SJSA1 (cell line): ENCODE results near the gene KRTAP1-3. TPM values are rescaled to one million over a fixed set of nuclear protein-coding genes. Genes with fewer than 3 reads are reported as not detected.
"Not testable (repeated sequence)": the region's sequence is repeated elsewhere in the genome, so short reads cannot be mapped to it uniquely, and the experiment has no call there.

Source experiments
- DNase-seq, 2 experiments: peaks; one replicate each; pipeline ENCODE4 v3.0.0-alpha.2; 2015 to 2020; ENCODE audit warnings: low spot score in 2 of 2, low read depth in 1 of 2
- H3K27ac ChIP-seq: fragments of 250-450 bp; sonication (Bioruptor Pico); 2 replicates; pipeline ENCODE4 v1.5.1; 2020; ENCODE audit warnings: mild to moderate bottlenecking, moderate library complexity
- H3K27me3 ChIP-seq: fragments of 250-450 bp; sonication (Bioruptor Pico); replicated peaks from 2 replicates; pipeline ENCODE4 v1.5.1; 2020; ENCODE audit warnings: mild to moderate bottlenecking, moderate library complexity
- H3K36me3 ChIP-seq: fragments of 250-450 bp; sonication (Bioruptor Pico); 2 replicates; pipeline ENCODE4 v1.5.1; 2020; ENCODE audit warnings: mild to moderate bottlenecking
- H3K4me1 ChIP-seq: fragments of 250-450 bp; sonication (Bioruptor Pico); replicated peaks from 2 replicates; pipeline ENCODE4 v1.6.1; 2021; ENCODE audit warnings: mild to moderate bottlenecking
- H3K4me3 ChIP-seq: fragments of 250-450 bp; sonication (Bioruptor Pico); 2 replicates; pipeline ENCODE4 v1.5.1; 2020; ENCODE audit warnings: mild to moderate bottlenecking
- H3K9me3 ChIP-seq: fragments of 250-450 bp; sonication (Bioruptor Pico); replicated peaks from 2 replicates; pipeline ENCODE4 v1.5.1; 2020; ENCODE audit warnings: mild to moderate bottlenecking
- total RNA-seq: library from RNA; depleted of rRNA; stranded (reverse); fragments of >200 nt; shearing (Covaris generic); gene quantifications from 2 replicates; pipeline ENCODE4 v1.2.3, GENCODE V29; 2014

The KRTAP1-3 gene
- total RNA-seq, 1 experiment from 2014 or later: not detected

GRCh38 chr17:41063449-41063848 is 28.8 kb upstream of the KRTAP1-3 start:
- peaks cover 6% of the 10 kb centered on the region; the same call in 1 of the 2 replicates for H3K9me3 ChIP-seq
- H3K27ac ChIP-seq: peak overlapping the region; percentile 97; the same call in 1 of the 2 replicates
- H3K27me3 ChIP-seq: no peaks in the 10 kb centered on the region
- no peak for DNase-seq
- H3K4me1 ChIP-seq: peaks cover 81% of the 10 kb centered on the region
- no peak overlapping the region for H3K4me3 ChIP-seq
- H3K36me3 ChIP-seq: no peaks in the 10 kb centered on the region

GRCh38 chr17:41061964-41062363 is 27.3 kb upstream of the KRTAP1-3 start:
- DNase-seq: peak; percentile 65 to 90
- no peaks in the 10 kb centered on the region for H3K27me3 ChIP-seq
- H3K27ac ChIP-seq: peak overlapping the region; percentile 97
- no peaks in the 10 kb centered on the region for H3K36me3 ChIP-seq
- no peak overlapping the region for H3K4me3 ChIP-seq
- peaks cover 79% of the 10 kb centered on the region for H3K4me1 ChIP-seq
- peaks cover 6% of the 10 kb centered on the region; the same call in 1 of the 2 replicates for H3K9me3 ChIP-seq

GRCh38 chr17:41060052-41060604 is 25.5 kb upstream of the KRTAP1-3 start, which contains the start of gene KRTAP2-3:
TSS of gene KRTAP2-3 (minus strand) at chr17:41060114. CDS start at chr17:41060050, 64 bp downstream.
- H3K27ac ChIP-seq: peak within 1 kb of the TSS; percentile 97
- peaks cover 65% of the 10 kb centered on the region for H3K4me1 ChIP-seq
- no peaks in the 10 kb centered on the region for H3K27me3 ChIP-seq
- no peak within 1 kb of the TSS for H3K4me3 ChIP-seq
- peaks cover 6% of the 10 kb centered on the region; the same call in 1 of the 2 replicates for H3K9me3 ChIP-seq
- peak; percentile 83 to 91 for DNase-seq
- H3K36me3 ChIP-seq: no peaks in the 10 kb centered on the region

GRCh38 chr17:41059276-41060051 is 24.8 kb upstream of the KRTAP1-3 start:
- H3K27me3 ChIP-seq, H3K4me3 ChIP-seq, H3K36me3 ChIP-seq, H3K9me3 ChIP-seq: not testable (repeated sequence)
- H3K4me1 ChIP-seq: peaks cover 61% of the 10 kb centered on the region
- peak overlapping the region; percentile 97 for H3K27ac ChIP-seq
- peak; percentile 47 to 95 for DNase-seq

GRCh38 chr17:41058741-41059140 is 24.1 kb upstream of the KRTAP1-3 start:
- Histone ChIP-seq H3K4me1 (peaks cover 56% of the 10 kb centered on the region), H3K4me3 (no peak overlapping the region), H3K9me3 (peaks cover 6% of the 10 kb centered on the region; the same call in 1 of the 2 replicates), H3K27me3 (no peaks in the 10 kb centered on the region), H3K27ac (peak overlapping the region; percentile 97), H3K36me3 (no peaks in the 10 kb centered on the region)
- no peak for DNase-seq

- Histone ChIP-seq H3K4me1 (peaks cover 47% of the 10 kb centered on the region), H3K27me3 (no peaks in the 10 kb centered on the region), H3K36me3 (no peaks in the 10 kb centered on the region), H3K9me3 (peaks cover 6% of the 10 kb centered on the region; the same call in 1 of the 2 replicates), H3K27ac (no peak overlapping the region), H3K4me3 (no peak overlapping the region)
- DNase-seq: no peak
Measured at GRCh38 chr17:41057547-41057946, 22.9 kb upstream of the KRTAP1-3 start.

GRCh38 chr17:41055130-41055529 is 20.5 kb upstream of the KRTAP1-3 start, which contains the start of gene KRTAP2-2:
TSS of gene KRTAP2-2 (minus strand) at chr17:41055230. CDS start at chr17:41055211, 19 bp downstream.
- H3K27me3 ChIP-seq, DNase-seq, H3K36me3 ChIP-seq, H3K4me3 ChIP-seq, H3K9me3 ChIP-seq, H3K27ac ChIP-seq: not testable (repeated sequence)
- H3K4me1 ChIP-seq: peaks cover 28% of the 10 kb centered on the region

GRCh38 chr17:41054556-41054955 is 19.9 kb upstream of the KRTAP1-3 start:
- not testable (repeated sequence) for DNase-seq, H3K27me3 ChIP-seq
- peaks cover 22% of the 10 kb centered on the region for H3K4me1 ChIP-seq

GRCh38 chr17:41054025-41054424 is 19.4 kb upstream of the KRTAP1-3 start:
- Histone ChIP-seq H3K36me3 (no peaks in the 10 kb centered on the region), H3K4me1 (peaks cover 21% of the 10 kb centered on the region), H3K9me3 (no peaks in the 10 kb centered on the region), H3K4me3 (no peak overlapping the region), H3K27ac (no peak overlapping the region), H3K27me3 (no peaks in the 10 kb centered on the region)
- no peak for DNase-seq

More at GRCh38 chr17:41054556-41054955, 19.9 kb upstream of the KRTAP1-3 start:
- not testable (repeated sequence) for H3K36me3 ChIP-seq, H3K27ac ChIP-seq, H3K9me3 ChIP-seq, H3K4me3 ChIP-seq

GRCh38 chr17:41052566-41052965 is 17.9 kb upstream of the KRTAP1-3 start:
- Histone ChIP-seq H3K4me3 (no peak overlapping the region), H3K9me3 (no peaks in the 10 kb centered on the region), H3K27ac (no peak overlapping the region), H3K4me1 (peaks cover 25% of the 10 kb centered on the region), H3K27me3 (no peaks in the 10 kb centered on the region), H3K36me3 (no peaks in the 10 kb centered on the region)
- no peak for DNase-seq

- Histone ChIP-seq H3K27me3 (no peaks in the 10 kb centered on the region), H3K4me3 (no peak overlapping the region), H3K36me3 (no peaks in the 10 kb centered on the region), H3K4me1 (peaks cover 25% of the 10 kb centered on the region), H3K9me3 (no peaks in the 10 kb centered on the region), H3K27ac (peak overlapping the region; percentile 90)
- peak; percentile 51 to 69 for DNase-seq
Measured at GRCh38 chr17:41049110-41049509, 14.4 kb upstream of the KRTAP1-3 start.

- Histone ChIP-seq H3K36me3 (no peaks in the 10 kb centered on the region), H3K4me3 (no peak overlapping the region), H3K4me1 (peaks cover 25% of the 10 kb centered on the region), H3K27me3 (no peaks in the 10 kb centered on the region), H3K9me3 (no peaks in the 10 kb centered on the region), H3K27ac (peak overlapping the region; percentile 90)
- peak; percentile 48 to 67 for DNase-seq
Measured at GRCh38 chr17:41048441-41048840, 13.8 kb upstream of the KRTAP1-3 start.

- H3K36me3 ChIP-seq, H3K4me3 ChIP-seq, H3K9me3 ChIP-seq, H3K27me3 ChIP-seq, DNase-seq: not testable (repeated sequence)
- Histone ChIP-seq H3K4me1 (peaks cover 16% of the 10 kb centered on the region), H3K27ac (peak within 1 kb of the TSS; percentile 90)
Measured at GRCh38 chr17:41046735-41047465, 12.2 kb upstream of the KRTAP1-3 start, which contains the start of gene KRTAP2-1. TSS of gene KRTAP2-1 (minus strand) at chr17:41047316. CDS start at chr17:41047267, 49 bp downstream.
